HG03097 (cell line): ENCODE data around the gene RASSF5.

Experiments
- ATAC-seq: cut with Tn5 transposase; IDR thresholded peaks from one replicate; pipeline ENCODE4 v1.9.1; 2021; ENCODE audit not compliant: unreplicated experiment, low FRiP score

The RASSF5 gene

GRCh38 chr1:206495493-206496046 is 11.8 kb upstream of the RASSF5 start:
- ATAC-seq: no peak

- ATAC-seq: peak; percentile 52
Observed at GRCh38 chr1:206496131-206496793, 11.1 kb upstream of the RASSF5 start.

- ATAC-seq: no peak
Observed at GRCh38 chr1:206497363-206497762, 10.0 kb upstream of the RASSF5 start.

- no peak for ATAC-seq
Observed at GRCh38 chr1:206497774-206498173, 9.6 kb upstream of the RASSF5 start.

GRCh38 chr1:206498685-206499084 is 8.6 kb upstream of the RASSF5 start:
- ATAC-seq: no peak

GRCh38 chr1:206500046-206500445 is 7.3 kb upstream of the RASSF5 start:
- ATAC-seq: no peak

- no peak for ATAC-seq
Observed at GRCh38 chr1:206501881-206502280, 5.5 kb upstream of the RASSF5 start.

GRCh38 chr1:206502403-206502802 is 4.9 kb upstream of the RASSF5 start:
- no peak for ATAC-seq

GRCh38 chr1:206502812-206503211 is 4.5 kb upstream of the RASSF5 start:
- ATAC-seq: no peak

- ATAC-seq: peak; percentile 54
Observed at GRCh38 chr1:206503591-206504362, 3.6 kb upstream of the RASSF5 start.

- ATAC-seq: no peak
Observed at GRCh38 chr1:206504363-206504713, 3.0 kb upstream of the RASSF5 start.

GRCh38 chr1:206505702-206506355 is 1.5 kb upstream of the RASSF5 start:
- ATAC-seq: no peak

- no peak for ATAC-seq
Observed at GRCh38 chr1:206506405-206507283, 687 bp upstream of the RASSF5 start.

- ATAC-seq: no peak
Observed at GRCh38 chr1:206508130-206508889, 979 bp downstream of the RASSF5 start.

GRCh38 chr1:206508956-206509355 is 1.6 kb downstream of the RASSF5 start:
- ATAC-seq: no peak

GRCh38 chr1:206509612-206510257 is 2.4 kb downstream of the RASSF5 start:
- ATAC-seq: no peak

- no peak for ATAC-seq
Observed at GRCh38 chr1:206510371-206510770, 3.0 kb downstream of the RASSF5 start.

GRCh38 chr1:206511362-206512057 is 4.2 kb downstream of the RASSF5 start:
- ATAC-seq: no peak
